Trophoblast cell (in vitro differentiated cells and primary cell): Measurements from ENCODE around the gene FBLN5.

Source experiments
- DNase-seq, 2 donors: peaks; one replicate each; pipeline ENCODE4 v3.0.0-alpha.2; 2016
- H2AFZ ChIP-seq: 2 replicates; pipeline ENCODE4 v1.6.1; 2013; ENCODE audit warnings: low read length, moderate library complexity, mild to moderate bottlenecking; ENCODE audit not compliant: insufficient read depth, poor library complexity
- H2AK5ac ChIP-seq: 2 replicates; pipeline ENCODE4 v1.6.1; 2013; ENCODE audit warnings: mild to moderate bottlenecking, low read length
- H2BK120ac ChIP-seq: 2 replicates; pipeline ENCODE4 v1.6.1; 2013; ENCODE audit warnings: low read length, mild to moderate bottlenecking, moderate library complexity; ENCODE audit not compliant: insufficient read depth, poor library complexity
- H2BK12ac ChIP-seq: 2 replicates; pipeline ENCODE4 v1.6.1; 2013; ENCODE audit warnings: mild to moderate bottlenecking, low read length, moderate library complexity
- H2BK5ac ChIP-seq: 2 replicates; pipeline ENCODE4 v1.6.1; 2013; ENCODE audit warnings: low read length, low read depth, moderate library complexity, mild to moderate bottlenecking; ENCODE audit not compliant: poor library complexity
- H3K14ac ChIP-seq: 2 replicates; pipeline ENCODE4 v1.6.1; 2013; ENCODE audit warnings: mild to moderate bottlenecking, low read length
- H3K18ac ChIP-seq: 2 replicates; pipeline ENCODE4 v1.6.1; 2013; ENCODE audit warnings: mild to moderate bottlenecking, low read length
- H3K23ac ChIP-seq: 2 replicates; pipeline ENCODE4 v1.6.1; 2013; ENCODE audit warnings: low read length
- H3K27ac ChIP-seq: 2 replicates; pipeline ENCODE4 v1.5.1; 2013; ENCODE audit warnings: low read depth, mild to moderate bottlenecking, inconsistent platforms, low read length, moderate library complexity
- H3K27me3 ChIP-seq: 2 replicates; pipeline ENCODE4 v1.6.1; 2013; ENCODE audit warnings: inconsistent platforms, mild to moderate bottlenecking, low read length, moderate library complexity; ENCODE audit not compliant: insufficient read depth
- H3K36me3 ChIP-seq, 2 experiments: 1 replicate in 1 of 2; 2 replicates in 1 of 2; pipeline ENCODE4 v1.6.1; 2013; ENCODE audit warnings: low read length in 2 of 2, mild to moderate bottlenecking in 2 of 2, moderate library complexity in 1 of 2; ENCODE audit not compliant: insufficient read depth in 2 of 2, control insufficient read depth in 1 of 2
- H3K4ac ChIP-seq: 2 replicates; pipeline ENCODE4 v1.6.1; 2013; ENCODE audit warnings: low read depth, mild to moderate bottlenecking, low read length, moderate library complexity
- H3K4me1 ChIP-seq, 2 experiments: 1 replicate in 1 of 2; 2 replicates in 1 of 2; pipeline ENCODE4 v1.6.1; 2013; ENCODE audit warnings: low read length in 2 of 2, mild to moderate bottlenecking in 2 of 2, moderate library complexity in 1 of 2; ENCODE audit not compliant: insufficient read depth in 2 of 2, control insufficient read depth in 1 of 2
- H3K4me2 ChIP-seq: 2 replicates; pipeline ENCODE4 v1.6.1; 2013; ENCODE audit warnings: inconsistent platforms, mild to moderate bottlenecking, low read length, moderate library complexity
- H3K4me3 ChIP-seq: 2 replicates; pipeline ENCODE4 v1.5.1; 2013; ENCODE audit warnings: mild to moderate bottlenecking, low read depth, low read length, inconsistent platforms
- H3K79me1 ChIP-seq: one replicate; pipeline ENCODE4 v1.6.1; 2013; ENCODE audit warnings: low read length
- H3K79me2 ChIP-seq: 2 replicates; pipeline ENCODE4 v1.6.1; 2013; ENCODE audit warnings: low read length, mild to moderate bottlenecking; ENCODE audit not compliant: control insufficient read depth, insufficient read depth, poor library complexity
- H3K9ac ChIP-seq: 2 replicates; pipeline ENCODE4 v1.6.1; 2013; ENCODE audit warnings: mild to moderate bottlenecking, low read length
- H3K9me3 ChIP-seq: 2 replicates; pipeline ENCODE4 v1.6.1; 2013; ENCODE audit warnings: low read depth, mild to moderate bottlenecking, control low read depth, inconsistent platforms, low read length; ENCODE audit not compliant: insufficient read depth
- H4K12ac ChIP-seq: 2 replicates; pipeline ENCODE4 v1.6.1; 2013; ENCODE audit warnings: low read depth, mild to moderate bottlenecking, low read length, moderate library complexity
- H4K8ac ChIP-seq: 2 replicates; pipeline ENCODE4 v1.6.1; 2013; ENCODE audit warnings: low read depth, mild to moderate bottlenecking, low read length, moderate library complexity
- H4K91ac ChIP-seq: one replicate; pipeline ENCODE4 v1.6.1; 2013; ENCODE audit warnings: low read depth, mild to moderate bottlenecking, low read length, moderate library complexity
- WGBS: extraction: QIAGEN DNeasy Blood & Tissue Kit; methylation state at CpG from one replicate; pipeline ENCODE4 v1.1.7; 2013; ENCODE audit warnings: missing lambda C conversion rate; ENCODE audit not compliant: insufficient read length, insufficient coverage; ENCODE audit errors: extremely low coverage; 5-methylcytosine and 5-hydroxymethylcytosine counted together

FBLN5 gene

DNA sequence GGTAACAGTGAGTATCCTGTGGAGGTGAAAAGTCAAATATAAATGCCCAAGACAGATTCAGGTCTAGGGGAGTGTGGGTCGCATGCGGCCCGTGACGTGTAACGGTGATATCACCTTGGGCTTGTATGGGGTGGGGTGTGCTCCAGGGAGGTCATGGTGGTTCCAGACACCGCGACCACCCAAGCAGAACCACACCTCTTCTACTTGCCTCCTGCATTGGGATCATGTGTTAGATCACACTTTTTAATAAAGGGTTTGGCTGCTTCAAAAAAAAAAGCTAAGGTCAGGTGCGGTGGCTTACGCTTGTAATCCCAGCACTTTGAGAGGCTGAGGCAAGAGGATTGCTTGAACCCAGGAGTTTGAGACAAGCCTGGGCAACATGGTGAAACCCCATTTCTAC lies 4.5 kb downstream of the FBLN5 start:
- Histone ChIP-seq H3K4ac (no peak overlapping the region), H3K9me3 (no peaks in the 10 kb centered on the region), H3K36me3 (peaks cover 0 to 3% of the 10 kb centered on the region in 2 experiments), H4K8ac (no peak overlapping the region), H4K91ac (no peak overlapping the region), H2AK5ac (no peak overlapping the region), H3K23ac (no peak overlapping the region), H2BK120ac (no peak overlapping the region), H3K79me2 (no peaks in the 10 kb centered on the region), H3K9ac (no peak overlapping the region), H3K4me3 (no peak overlapping the region), H3K27ac (no peak overlapping the region), H4K12ac (no peak overlapping the region), H3K79me1 (peaks cover 7% of the 10 kb centered on the region), H3K4me1 (peaks cover 2 to 5% of the 10 kb centered on the region in 2 experiments), H3K27me3 (no peaks in the 10 kb centered on the region), H3K4me2 (no peak overlapping the region), H2AFZ (no peak overlapping the region), H2BK5ac (no peak overlapping the region), H3K14ac (no peak overlapping the region), H2BK12ac (no peak overlapping the region), H3K18ac (no peak overlapping the region)
- WGBS, result no CpG with 5 or more reads among the region's 9 CpGs
- no peak for DNase-seq

DNA sequence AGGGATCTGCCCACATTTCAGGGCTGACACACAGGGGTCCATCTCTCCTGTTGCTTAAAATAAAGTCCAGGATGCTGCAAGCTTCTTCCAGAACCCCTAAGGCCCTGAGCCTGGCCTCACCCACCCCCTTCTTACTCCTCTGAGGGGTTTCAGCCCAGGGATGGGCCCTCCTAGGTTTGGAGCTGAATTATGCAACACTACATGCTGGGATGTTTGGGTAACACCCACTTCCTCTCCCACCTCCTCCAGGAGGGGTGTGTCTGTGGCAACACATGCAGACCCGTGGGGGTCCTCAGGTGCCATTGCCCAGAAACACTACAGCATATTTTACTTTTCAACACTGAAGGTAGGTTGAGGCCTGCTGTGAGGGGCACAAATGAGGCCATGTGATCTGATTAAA lies 5.4 kb downstream of the FBLN5 start:
- Histone ChIP-seq H3K4me2 (no peak overlapping the region), H3K9me3 (no peaks in the 10 kb centered on the region), H3K4ac (no peak overlapping the region), H2AFZ (no peak overlapping the region), H3K14ac (no peak overlapping the region), H4K12ac (no peak overlapping the region), H3K18ac (no peak overlapping the region), H2BK5ac (no peak overlapping the region), H3K79me2 (no peaks in the 10 kb centered on the region), H4K8ac (no peak overlapping the region), H3K27me3 (no peaks in the 10 kb centered on the region), H3K23ac (no peak overlapping the region), H3K4me1 (peaks cover 2 to 5% of the 10 kb centered on the region in 2 experiments), H3K9ac (no peak overlapping the region), H3K36me3 (peaks cover 0 to 3% of the 10 kb centered on the region in 2 experiments), H4K91ac (no peak overlapping the region), H3K27ac (no peak overlapping the region), H2AK5ac (no peak overlapping the region), H2BK120ac (no peak overlapping the region), H2BK12ac (no peak overlapping the region), H3K4me3 (no peak overlapping the region), H3K79me1 (peaks cover 2% of the 10 kb centered on the region)
- DNase-seq, result no peak
- WGBS, result no CpG with 5 or more reads among the region's 1 CpG

DNA sequence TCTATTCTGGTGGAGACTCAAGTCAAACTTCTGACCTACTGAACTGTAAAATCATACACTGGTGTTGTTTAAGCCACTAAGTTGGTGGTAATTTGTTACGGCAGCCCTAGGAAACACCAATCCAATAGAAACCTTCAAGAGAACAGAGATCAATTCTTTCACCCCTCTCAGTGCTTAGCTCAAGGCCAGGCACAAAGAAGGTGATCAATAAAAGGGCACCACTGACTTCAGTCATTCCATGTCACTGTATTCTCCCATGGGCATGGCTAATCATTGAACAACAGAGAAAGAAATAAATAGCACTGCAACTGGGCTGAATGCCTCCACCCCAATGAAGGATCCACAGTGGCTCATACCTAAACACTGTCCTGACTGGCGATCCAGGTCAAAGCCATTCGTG lies 7.3 kb downstream of the FBLN5 start:
- Histone ChIP-seq H3K4me3 (no peak overlapping the region), H2BK5ac (no peak overlapping the region), H3K9ac (no peak overlapping the region), H4K12ac (no peak overlapping the region), H2AFZ (no peak overlapping the region), H3K4me1 (peaks cover 0 to under 1% of the 10 kb centered on the region in 2 experiments), H3K9me3 (no peaks in the 10 kb centered on the region), H4K91ac (no peak overlapping the region), H3K4me2 (no peak overlapping the region), H4K8ac (no peak overlapping the region), H2BK120ac (no peak overlapping the region), H2AK5ac (no peak overlapping the region), H3K23ac (no peak overlapping the region), H3K14ac (no peak overlapping the region), H3K18ac (no peak overlapping the region), H3K36me3 (peaks cover 2 to 3% of the 10 kb centered on the region in 2 experiments), H3K27me3 (no peaks in the 10 kb centered on the region), H3K4ac (no peak overlapping the region), H2BK12ac (no peak overlapping the region), H3K27ac (no peak overlapping the region), H3K79me1 (no peaks in the 10 kb centered on the region), H3K79me2 (no peaks in the 10 kb centered on the region)
- WGBS, result no CpG with 5 or more reads among the region's 3 CpGs
- no peak for DNase-seq

DNA sequence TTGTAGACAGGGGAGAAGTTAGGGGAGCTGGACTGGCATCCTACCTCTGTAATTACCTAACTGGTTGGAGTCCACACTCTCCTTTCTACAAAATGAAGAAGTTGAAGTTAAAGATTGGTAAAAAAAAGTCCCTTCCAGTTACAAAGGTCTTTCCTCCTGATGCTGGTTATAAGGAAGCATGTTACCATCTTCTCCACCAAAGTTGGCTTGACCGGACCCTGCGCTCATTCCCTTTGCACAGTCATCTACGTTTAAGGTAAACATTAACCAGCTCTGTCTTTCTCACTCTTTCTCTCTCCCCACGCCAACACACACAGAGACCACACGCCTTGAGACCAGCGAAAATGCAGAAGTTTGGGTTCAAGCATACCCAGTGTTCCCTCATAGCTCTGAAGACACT lies 11.9 kb downstream of the FBLN5 start:
- Histone ChIP-seq H3K18ac (no peak overlapping the region), H3K27ac (no peak overlapping the region), H3K9me3 (no peaks in the 10 kb centered on the region), H3K4me1 (peaks cover 2 to 6% of the 10 kb centered on the region in 2 experiments), H3K4me3 (no peak overlapping the region), H2BK12ac (no peak overlapping the region), H3K79me1 (no peaks in the 10 kb centered on the region), H2AFZ (no peak overlapping the region), H3K14ac (no peak overlapping the region), H3K79me2 (no peaks in the 10 kb centered on the region), H3K9ac (no peak overlapping the region), H3K36me3 (peaks cover 0 to 2% of the 10 kb centered on the region in 2 experiments), H4K91ac (no peak overlapping the region), H2BK5ac (no peak overlapping the region), H3K27me3 (no peaks in the 10 kb centered on the region), H3K23ac (no peak overlapping the region), H4K12ac (no peak overlapping the region), H2BK120ac (no peak overlapping the region), H3K4ac (no peak overlapping the region), H3K4me2 (no peak overlapping the region), H4K8ac (no peak overlapping the region), H2AK5ac (no peak overlapping the region)
- no peak for DNase-seq
- WGBS, result no CpG with 5 or more reads among the region's 6 CpGs
